Endothelial cell of umbilical vein (primary cell): Measurements from ENCODE around the gene TPRG1L. TPM values are rescaled to one million over a fixed set of nuclear protein-coding genes. Genes with fewer than 3 reads are reported as not detected.

Experiments used
- BruUV-seq: library from RNA; stranded (reverse); fragments of 400-500 nt; replicated peaks from 2 replicates; lab custom pipeline; 2021; lab: Mats Ljungman, UMichigan
- CTCF ChIA-PET: fragments of 300-600, 350-600 bp; sonication (Branson Sonifier 250); formaldehyde crosslinking; loops from one replicate; lab custom pipeline; 2021; ENCODE audit warnings: antibody characterized with exemption, inconsistent platforms; lab: Charles Lee
- POLR2A ChIA-PET: fragments of 300-600, 350-600 bp; sonication (Branson Sonifier 250); formaldehyde crosslinking; loops from one replicate; lab custom pipeline; 2021; ENCODE audit warnings: antibody characterized with exemption, inconsistent platforms; lab: Charles Lee
- DNase-seq: peaks from one replicate; pipeline ENCODE4 v3.0.0-alpha.2; 2011; ENCODE audit warnings: low read depth, low spot score
- FAIRE-seq: peaks from 2 replicates; lab custom pipeline; 2011; peaks lifted over from hg19 to GRCh38; lab: Jason Lieb, UNC
- H2AFZ ChIP-seq: 2 replicates; pipeline ENCODE4 v1.6.0; 2012; ENCODE audit warnings: low read depth, low read length, control low read depth, inconsistent platforms
- H3K27ac ChIP-seq: 2 replicates; pipeline ENCODE4 v1.5.1; 2011; ENCODE audit warnings: low read depth, mild to moderate bottlenecking, control low read depth, low read length, moderate library complexity; ENCODE audit not compliant: insufficient read depth
- H3K27me3 ChIP-seq, 2 experiments: 2 replicates each; pipeline versions ENCODE4 v1.6.0 to v1.6.1; 2011; ENCODE audit warnings: low read length in 2 of 2, mixed read lengths in 1 of 2; ENCODE audit not compliant: control insufficient read depth in 2 of 2, insufficient read depth in 2 of 2
- H3K36me3 ChIP-seq, 2 experiments: 2 replicates in 1 of 2; 3 replicates in 1 of 2; pipeline ENCODE4 v1.5.1; 2011; ENCODE audit warnings: low read length in 2 of 2, mild to moderate bottlenecking in 1 of 2, moderate library complexity in 1 of 2; ENCODE audit not compliant: control insufficient read depth in 2 of 2, insufficient read depth in 2 of 2; ENCODE audit errors: extremely low read depth in 1 of 2
- H3K4me1 ChIP-seq: 3 replicates; pipeline ENCODE4 v1.5.1; 2011; ENCODE audit warnings: mild to moderate bottlenecking, low read length; ENCODE audit not compliant: control insufficient read depth, insufficient read depth; ENCODE audit errors: extremely low read depth
- H3K4me2 ChIP-seq: 2 replicates; pipeline ENCODE4 v1.6.1; 2011; ENCODE audit warnings: low read length, control low read depth, mixed read lengths; ENCODE audit not compliant: insufficient read depth
- H3K4me3 ChIP-seq, 3 experiments: fragments of 200-600 bp in 1 of 3; sonication (generic), shearing (Covaris generic) in 1 of 3; replicated peaks in 1 of 3; 2 replicates each; pipeline ENCODE4 v1.5.1; 2011 to 2016; ENCODE audit warnings: control low read depth in 3 of 3, low read length in 3 of 3, mild to moderate bottlenecking in 2 of 3, inconsistent platforms in 1 of 3, low read depth in 1 of 3, moderate library complexity in 1 of 3; ENCODE audit not compliant: insufficient read depth in 1 of 3
- H3K79me2 ChIP-seq: 2 replicates; pipeline ENCODE4 v1.6.0; 2012; ENCODE audit warnings: low read length, inconsistent platforms; ENCODE audit not compliant: control insufficient read depth, insufficient read depth
- H3K9ac ChIP-seq: replicated peaks from 2 replicates; pipeline ENCODE3; 2011; ENCODE audit warnings: low read length, control low read depth; ENCODE audit not compliant: insufficient read depth; ENCODE audit errors: extremely low read depth
- H3K9me1 ChIP-seq: replicated peaks from 3 replicates; pipeline ENCODE4 v1.6.0; 2011; ENCODE audit warnings: mild to moderate bottlenecking, low read length; ENCODE audit not compliant: control insufficient read depth, insufficient read depth; ENCODE audit errors: extremely low read depth
- H3K9me3 ChIP-seq: replicated peaks from 2 replicates; pipeline ENCODE4 v1.5.1; 2012; ENCODE audit warnings: low read length, inconsistent platforms; ENCODE audit not compliant: control insufficient read depth, insufficient read depth
- H4K20me1 ChIP-seq: replicated peaks from 2 replicates; pipeline ENCODE3; 2011; ENCODE audit warnings: mild to moderate bottlenecking, low read length; ENCODE audit not compliant: control insufficient read depth, insufficient read depth; ENCODE audit errors: extremely low read depth
- CTCF ChIP-seq, 2 donors: IDR thresholded peaks; 1 replicate in 1 of 2; 2 replicates in 1 of 2; pipeline ENCODE4 v1.5.1; 2011; ENCODE audit warnings: low read length in 2 of 2, mild to moderate bottlenecking in 2 of 2, moderate library complexity in 2 of 2, control low read depth in 1 of 2, inconsistent platforms in 1 of 2, low read depth in 1 of 2; ENCODE audit not compliant: insufficient read depth in 1 of 2; ENCODE audit errors: extremely low read depth in 1 of 2
- EZH2 ChIP-seq: IDR thresholded peaks from 2 replicates; pipeline ENCODE4 v1.6.1; 2012; ENCODE audit warnings: borderline replicate concordance, low read depth, mild to moderate bottlenecking, moderate library complexity, low read length, inconsistent platforms; ENCODE audit not compliant: severe bottlenecking
- FOS ChIP-seq: IDR thresholded peaks from 2 replicates; pipeline ENCODE4 v1.6.1; 2011; ENCODE audit warnings: mild to moderate bottlenecking, low read length, moderate library complexity, borderline replicate concordance; ENCODE audit not compliant: insufficient read depth
- GATA2 ChIP-seq: IDR thresholded peaks from 2 replicates; pipeline ENCODE4 v1.7.0; 2011; ENCODE audit warnings: low read depth, mild to moderate bottlenecking, moderate library complexity, mixed read lengths, low read length; ENCODE audit not compliant: insufficient read length, insufficient read depth
- JUN ChIP-seq: IDR thresholded peaks from 2 replicates; pipeline ENCODE4 v1.6.1; 2011; ENCODE audit warnings: borderline replicate concordance, low read depth; ENCODE audit not compliant: insufficient read length, insufficient read depth
- MAX ChIP-seq: IDR thresholded peaks from 2 replicates; pipeline ENCODE4 v1.6.1; 2011; ENCODE audit not compliant: insufficient read depth, insufficient read length
- MYC ChIP-seq: IDR thresholded peaks from one replicate; pipeline ENCODE4 v1.6.1; 2011; ENCODE audit warnings: mild to moderate bottlenecking, low read depth, low read length
- POLR2A ChIP-seq: IDR thresholded peaks from 2 replicates; pipeline ENCODE4 v1.6.1; 2012; ENCODE audit warnings: low read depth, mild to moderate bottlenecking, control low read depth, low read length
- POLR2AphosphoS5 ChIP-seq: IDR thresholded peaks from 2 replicates; pipeline ENCODE4 v1.6.1; 2012; ENCODE audit warnings: low read depth, mild to moderate bottlenecking, control low read depth, low read length, moderate library complexity; ENCODE audit not compliant: insufficient read depth
- dilution Hi-C: fragments of 300-500 bp; cut with MboI; formaldehyde crosslinking; loops from one replicate; pipeline ENCODE4 v1.15.0; 2019; ENCODE audit warnings: low sequenced_read_pairs; ENCODE audit not compliant: extremely low pct_ligation_motif_present
- intact Hi-C: fragments of 100-400 bp; cut with micrococcal nuclease; formaldehyde crosslinking; loops from one replicate; pipeline ENCODE4 v1.10.0; 2022
- polyA plus RNA-seq, 4 experiments: library from polyadenylated mRNA; depleted of rRNA in 3 of 4; stranded (reverse) in 3 of 4; unstranded in 1 of 4; fragments of >200 nt; gene quantifications; 2 replicates each; pipeline versions ENCODE4 v1.2.1 to v1.2.3, GENCODE V29; 2011 to 2012; ENCODE audit warnings: missing spikeins in 1 of 4
- total RNA-seq: library from RNA; stranded (reverse); gene quantifications from 2 replicates; pipeline ENCODE4 v1.2.3, GENCODE V29; 2021

Gene TPRG1L
- total and polyA plus RNA-seq, 2 donors (not counting 3 experiments of a cell fraction or from before 2014, with no cell fraction given) = 52.3 to 53.8 TPM

- ChIA-PET POLR2A (no interaction called here), CTCF (no interaction called here)
- no peaks in the 10 kb centered on the region for H3K4me1 ChIP-seq
- no peaks in the 10 kb centered on the region for H4K20me1 ChIP-seq
- no peaks in the 10 kb centered on the region for H3K79me2 ChIP-seq
- TF ChIP-seq MAX = no peak
- TF ChIP-seq JUN = no peak
- no peak for TF ChIP-seq EZH2
- TF ChIP-seq POLR2A = no peak
- no peak for TF ChIP-seq GATA2
- no peak for TF ChIP-seq MYC
- TF ChIP-seq FOS = no peak
- no peak for TF ChIP-seq POLR2AphosphoS5
- TF ChIP-seq CTCF (IDR thresholded peaks at IDR 0.05; ENCODE audit: extremely low read depth in 1 of 2, insufficient read depth in 1 of 2, low read depth in 1 of 2, low read length in 2 of 2) = no peak
- no peaks in the 10 kb centered on the region for H3K9me1 ChIP-seq
- no peak overlapping the region for H3K27ac ChIP-seq
- DNase-seq (no peak), FAIRE-seq (no peak)
- H3K4me3 ChIP-seq = no peak overlapping the region
- dilution Hi-C loops = no loop called here
- intact Hi-C loops = no loop called here
- no peaks in the 10 kb centered on the region for H3K36me3 ChIP-seq
- H2AFZ ChIP-seq = no peak overlapping the region
- H3K9me3 ChIP-seq = no peaks in the 10 kb centered on the region
- no TSS peak for BruUV-seq
- H3K27me3 ChIP-seq = no peaks in the 10 kb centered on the region
- H3K4me2 ChIP-seq = no peak overlapping the region
- no peak overlapping the region for H3K9ac ChIP-seq
These were observed 53.7 kb downstream of the TPRG1L start for GRCh38 chr1:3678361-3679097.
